HG03159 (cell line): ENCODE data around the gene USP38.
"Not testable (repeated sequence)": the region's sequence is repeated elsewhere in the genome, so short reads cannot be mapped to it uniquely, and the experiment has no call there.

ENCODE experiments used
- ATAC-seq: cut with Tn5 transposase; IDR thresholded peaks from one replicate; pipeline ENCODE4 v1.9.1; 2021; ENCODE audit warnings: mild to moderate bottlenecking, moderate library complexity; ENCODE audit not compliant: unreplicated experiment

USP38 gene

DNA sequence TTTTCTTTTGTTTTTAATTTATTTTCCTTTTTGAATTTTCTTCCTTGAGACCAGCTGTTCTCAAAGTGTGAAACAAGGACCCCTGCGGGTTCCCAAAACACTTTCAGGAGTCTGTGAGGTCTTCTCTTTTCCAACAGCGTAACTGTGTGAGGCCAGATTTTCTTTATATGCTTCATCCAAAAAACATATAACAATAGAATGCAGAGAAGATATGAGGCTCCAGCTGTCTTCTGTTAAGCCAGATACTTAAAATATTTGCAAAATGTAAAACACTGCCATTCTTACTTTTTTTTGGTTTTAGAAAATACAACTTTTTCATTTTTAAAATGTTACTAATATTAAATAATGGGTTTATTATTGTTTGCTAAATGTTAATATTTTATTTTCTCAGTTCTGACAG lies 27.8 kb downstream of the USP38 start:
- no peak for ATAC-seq

- ATAC-seq = no peak
Measured at GRCh38 chr4:143215873-143216272, 31.2 kb downstream of the USP38 start.

DNA sequence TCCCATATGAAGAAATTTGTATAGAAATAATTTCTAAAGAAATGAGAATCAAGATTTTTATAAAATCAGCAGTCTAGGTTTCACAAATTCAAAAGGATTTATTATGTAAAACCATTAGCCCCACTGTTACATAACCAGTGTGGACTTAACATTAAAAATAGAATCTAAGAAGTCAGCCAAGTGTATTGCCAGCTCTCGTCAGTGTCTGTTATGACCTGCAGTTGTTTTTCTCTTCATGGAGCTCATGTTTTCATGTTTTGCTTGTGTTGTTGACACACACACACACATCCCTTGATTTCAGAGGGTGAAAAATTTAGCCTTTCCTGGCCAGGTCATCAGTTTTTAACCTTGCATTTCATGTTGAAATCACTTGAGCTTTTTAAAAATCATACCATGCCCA lies 39.5 kb downstream of the USP38 start:
- ATAC-seq = no peak

- no peak for ATAC-seq
Measured at GRCh38 chr4:143225167-143225566, 40.5 kb downstream of the USP38 start.

DNA sequence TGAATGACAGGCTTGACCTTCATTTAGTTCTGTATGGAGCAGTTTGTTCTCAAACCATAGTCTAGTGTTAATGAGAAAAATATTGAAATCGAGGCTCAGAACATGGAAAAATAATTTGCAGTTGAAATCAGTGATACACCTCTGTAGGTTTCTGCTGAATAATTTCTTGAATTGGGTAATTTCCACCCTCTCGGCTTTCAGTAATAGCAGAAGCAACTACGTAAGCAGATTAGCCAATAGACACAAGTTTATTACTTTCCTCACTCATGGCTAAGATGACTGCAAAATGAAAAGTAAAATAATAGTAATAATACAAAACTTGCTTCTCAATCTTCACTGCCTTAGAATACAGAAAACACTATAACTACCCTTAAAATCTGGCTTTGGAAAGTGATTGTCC lies 46.0 kb downstream of the USP38 start:
- ATAC-seq = no peak

- ATAC-seq = no peak
Measured at GRCh38 chr4:143232277-143232676, 47.6 kb downstream of the USP38 start.

- no peak for ATAC-seq
Measured at GRCh38 chr4:143234153-143234552, 49.4 kb downstream of the USP38 start.

DNA sequence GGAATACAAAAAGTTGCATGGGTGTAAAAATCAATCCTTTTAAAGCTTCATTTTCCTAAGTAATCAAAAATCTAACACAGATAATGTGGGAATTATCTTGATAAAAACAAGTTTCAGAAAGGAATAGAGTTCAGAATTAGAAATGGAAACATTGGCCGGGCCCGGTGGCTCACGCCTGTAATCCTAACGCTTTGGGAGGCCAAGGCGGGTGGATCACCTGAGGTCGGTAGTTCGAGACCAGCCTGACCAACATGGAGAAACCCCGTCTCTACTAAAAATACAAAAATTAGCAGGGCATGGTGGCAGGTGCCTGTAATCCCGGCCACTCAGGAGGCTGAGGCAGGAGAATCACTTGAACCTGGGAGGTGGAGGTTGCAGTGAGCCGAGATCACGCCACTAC lies 52.5 kb downstream of the USP38 start:
- not testable (repeated sequence) for ATAC-seq

DNA sequence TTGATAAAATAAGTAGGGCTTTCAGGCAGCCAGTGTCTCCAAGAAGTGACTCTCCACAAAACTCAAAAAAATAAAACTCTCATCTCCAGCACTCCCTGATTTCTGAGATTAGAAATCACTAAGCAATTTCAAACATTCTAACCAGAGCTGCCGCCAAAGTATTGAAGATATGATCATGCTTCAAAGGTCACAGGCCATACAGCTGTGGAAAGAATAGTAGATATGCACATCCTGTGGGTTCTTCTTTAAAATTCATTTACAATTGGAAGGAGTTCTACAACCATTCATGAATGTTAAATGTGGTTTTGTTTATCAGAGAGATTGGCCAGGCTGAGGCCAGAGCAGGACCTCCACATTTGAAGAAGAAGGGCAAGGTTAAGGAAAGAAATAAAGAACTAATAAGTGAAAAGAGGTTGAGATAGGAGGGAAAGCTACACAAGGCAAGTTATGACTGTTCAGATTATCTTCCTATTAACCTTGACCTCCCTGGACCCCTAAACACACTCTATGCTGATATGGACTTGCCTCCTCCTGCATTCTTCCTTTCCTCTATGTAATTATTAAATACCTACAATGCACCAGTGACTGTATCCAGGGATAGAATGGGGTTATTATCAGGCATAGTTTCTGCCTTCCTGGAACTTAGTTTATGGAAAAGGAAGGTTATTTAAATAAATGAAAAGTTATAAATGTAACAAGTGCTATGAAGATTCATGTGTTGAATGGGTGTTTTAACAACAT lies 56.4 kb downstream of the USP38 start:
- no peak for ATAC-seq

DNA sequence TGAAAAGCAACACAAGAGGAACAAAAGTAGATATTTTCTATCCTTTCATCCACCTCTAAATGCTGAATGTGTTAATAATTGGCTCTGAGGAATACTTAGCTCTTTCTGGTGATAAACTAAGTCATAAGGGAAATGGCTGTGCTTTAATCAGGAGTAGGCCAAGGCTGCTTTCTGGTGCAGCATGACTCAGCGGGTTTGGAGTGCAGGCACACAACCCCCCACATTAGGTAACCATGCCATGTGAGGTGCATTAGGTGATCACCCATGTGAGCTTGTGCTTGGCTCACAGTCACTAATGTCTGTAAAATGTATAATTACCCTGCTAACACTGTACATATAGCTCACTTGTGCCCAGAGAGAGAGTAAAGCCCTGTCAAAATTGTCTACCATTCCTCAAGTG lies 57.2 kb downstream of the USP38 start:
- ATAC-seq = no peak

- no peak for ATAC-seq
Measured at GRCh38 chr4:143243041-143243440, 58.3 kb downstream of the USP38 start.

GRCh38 chr4:143246977-143247376 lies 62.3 kb downstream of the USP38 start:
- ATAC-seq = no peak

GRCh38 chr4:143247866-143248265 lies 63.1 kb downstream of the USP38 start:
- no peak for ATAC-seq

- ATAC-seq = no peak
Measured at GRCh38 chr4:143248827-143249226, 64.1 kb downstream of the USP38 start.

- no peak for ATAC-seq
Measured at GRCh38 chr4:143250617-143251016, 65.9 kb downstream of the USP38 start.

GRCh38 chr4:143251348-143251747 lies 66.6 kb downstream of the USP38 start:
- ATAC-seq = no peak

DNA sequence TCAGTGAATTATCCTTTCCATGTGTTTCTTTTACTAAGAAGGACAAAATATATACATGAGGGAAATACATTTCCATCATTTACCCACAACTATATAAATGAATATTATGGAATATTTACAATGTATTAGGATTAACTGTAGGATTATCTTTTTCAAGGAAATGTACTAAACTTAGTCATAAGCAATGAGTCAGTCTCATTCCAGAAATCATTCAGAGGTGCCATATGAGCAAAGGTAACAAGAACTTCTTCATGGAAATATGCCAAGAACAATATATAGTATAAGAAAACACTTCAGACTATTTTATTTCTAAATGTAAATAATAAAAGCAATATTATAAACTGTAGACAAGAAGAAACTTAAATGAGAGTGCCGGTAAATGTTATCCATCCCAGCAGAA lies 67.1 kb downstream of the USP38 start:
- no peak for ATAC-seq

GRCh38 chr4:143252478-143252877 lies 67.8 kb downstream of the USP38 start:
- no peak for ATAC-seq

DNA sequence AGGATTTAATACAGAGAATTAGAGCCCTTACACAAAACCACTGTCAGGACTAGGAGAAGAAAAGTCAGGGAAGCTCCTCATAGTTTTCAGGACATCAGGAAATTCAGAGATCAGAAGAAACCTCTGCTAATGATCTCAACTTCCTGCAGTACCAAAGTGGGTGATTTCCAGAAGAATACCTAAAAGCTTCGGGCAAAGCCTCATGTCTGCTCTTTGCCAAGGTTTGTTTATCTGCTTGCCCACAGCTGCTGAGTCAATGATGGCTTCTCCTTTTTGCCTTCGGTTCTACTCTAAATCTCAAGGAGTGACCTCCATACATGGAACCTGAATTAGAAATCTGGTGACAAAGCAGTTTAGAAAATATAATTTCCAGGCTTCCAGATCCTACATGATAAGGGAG lies 68.4 kb downstream of the USP38 start:
- no peak for ATAC-seq

DNA sequence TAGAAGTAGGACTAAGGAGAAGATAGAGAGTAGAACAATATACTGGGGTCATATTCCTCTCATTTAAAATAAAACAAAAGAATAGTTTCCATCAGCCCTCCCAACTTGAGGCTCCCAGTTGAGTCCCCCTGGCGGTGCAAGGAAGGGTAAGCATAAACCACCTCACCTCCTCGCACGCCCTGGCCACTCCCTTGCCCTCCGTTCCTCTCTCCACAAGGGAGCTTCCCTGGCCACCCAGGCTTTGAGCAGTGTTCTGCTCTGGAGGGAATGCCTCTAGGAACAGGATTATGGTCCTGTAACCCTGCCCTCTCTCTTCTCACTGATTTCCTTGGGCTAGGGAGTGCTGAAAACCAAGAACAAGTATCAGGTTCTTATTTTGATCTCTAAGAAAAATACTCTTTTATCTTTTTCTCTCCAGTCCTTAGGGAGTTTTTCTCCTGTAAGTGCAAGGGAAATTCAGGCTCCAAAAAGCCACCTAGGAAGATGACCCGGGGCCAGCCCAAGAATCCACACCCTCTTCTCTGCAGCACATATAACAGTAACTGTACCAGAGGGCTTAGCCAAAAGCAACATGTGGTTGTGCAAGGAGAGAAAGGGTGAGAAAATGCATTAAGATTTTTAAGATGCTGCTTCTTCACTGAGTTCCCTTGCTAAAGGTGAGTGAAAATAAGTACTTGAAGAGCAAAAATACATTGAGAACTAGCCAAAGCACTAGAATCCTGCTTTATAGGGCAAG lies 69.9 kb downstream of the USP38 start:
- ATAC-seq = no peak

DNA sequence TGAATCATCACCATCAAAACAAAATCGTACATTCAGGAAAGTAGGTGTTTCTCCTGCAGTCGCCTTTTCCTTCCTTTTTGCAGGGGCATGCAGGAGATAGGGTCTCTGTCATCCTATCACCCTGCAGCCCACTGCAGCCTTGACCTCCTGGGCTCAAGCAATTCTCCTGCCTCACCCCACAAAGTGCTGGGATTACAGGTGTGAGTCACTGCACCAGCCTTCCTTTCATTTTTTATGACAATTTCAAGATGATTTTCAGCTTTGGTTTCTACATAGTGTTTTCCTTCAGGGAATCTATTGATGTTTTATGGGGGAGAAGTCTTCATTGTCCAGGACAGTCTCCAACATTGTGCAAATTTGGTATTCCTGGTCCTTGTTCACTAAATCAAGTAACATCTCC lies 71.7 kb downstream of the USP38 start:
- no peak for ATAC-seq

DNA sequence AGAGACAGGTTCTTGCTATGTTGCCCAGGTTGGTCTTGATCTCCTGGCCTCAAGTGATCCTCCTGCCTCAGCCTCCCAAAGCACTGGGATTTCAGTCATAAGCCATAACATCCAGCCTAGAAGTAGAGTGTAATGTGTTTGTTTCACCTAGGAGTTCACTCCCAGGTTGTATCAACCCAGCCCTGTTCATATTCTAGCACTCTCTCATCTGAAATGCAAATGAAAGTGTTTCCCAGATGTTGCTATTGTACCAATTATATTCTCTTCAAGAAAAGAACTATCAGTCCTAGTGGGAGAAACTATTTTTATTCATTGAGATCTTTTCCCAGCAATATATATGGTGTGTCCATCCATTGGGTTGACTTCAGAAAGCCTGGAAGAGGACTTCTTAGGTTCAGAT lies 72.6 kb downstream of the USP38 start:
- no peak for ATAC-seq

DNA sequence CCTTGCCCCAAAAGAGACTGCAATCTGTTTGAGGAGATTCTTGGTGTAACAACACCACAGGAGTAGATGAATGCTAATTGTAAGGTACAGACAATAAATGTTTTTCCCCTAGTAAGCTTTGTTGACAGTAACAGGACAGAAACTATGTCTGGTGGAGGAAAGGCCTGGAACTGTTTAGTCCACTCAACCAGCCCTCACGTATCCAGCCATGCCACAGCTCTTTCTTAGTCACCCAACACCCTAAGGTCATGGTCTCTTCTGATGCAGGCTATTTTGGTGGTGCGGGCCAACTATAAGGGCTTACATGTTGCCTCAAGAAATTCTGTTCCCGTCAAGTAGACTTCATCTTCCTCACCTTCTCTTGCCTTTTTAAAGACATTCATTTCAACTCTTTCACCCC lies 76.0 kb downstream of the USP38 start:
- ATAC-seq = no peak
